ENCODE measurements around the gene PACRG.

PACRG gene

GRCh38 chr6:162753775-162754174 is 26.0 kb downstream of the PACRG start:
- FAIRE-seq: no peak
- TF ChIP-seq PAX5 (IDR thresholded peaks at IDR 0.05; ENCODE audit: insufficient read depth, low read length, severe bottlenecking) (no peak), POU2F2 (IDR thresholded peaks at IDR 0.05; ENCODE audit: low read depth, low read length) (no peak), TAF1 (IDR thresholded peaks at IDR 0.05; ENCODE audit: low read depth, low read length) (no peak), SPI1 (IDR thresholded peaks at IDR 0.05; ENCODE audit: low read depth, low read length) (no peak), POLR2AphosphoS5 (IDR thresholded peaks at IDR 0.05; ENCODE audit: low read depth, low read length) (no peak), POLR2A (IDR thresholded peaks at IDR 0.05; ENCODE audit: low read depth, low read length) (no peak)
- no peak for DNase-seq (ENCODE audit: insufficient read length, low spot score)

GRCh38 chr6:162770136-162770535 is 42.4 kb downstream of the PACRG start:
- DNase-seq (ENCODE audit: insufficient read length, low spot score) (no peak), FAIRE-seq (no peak)
- TF ChIP-seq POLR2AphosphoS5 (IDR thresholded peaks at IDR 0.05; ENCODE audit: low read depth, low read length): no peak
- TF ChIP-seq POU2F2 (IDR thresholded peaks at IDR 0.05; ENCODE audit: low read depth, low read length): no peak
- TF ChIP-seq TAF1 (IDR thresholded peaks at IDR 0.05; ENCODE audit: low read depth, low read length): no peak
- no peak for TF ChIP-seq POLR2A (IDR thresholded peaks at IDR 0.05; ENCODE audit: low read depth, low read length)
- TF ChIP-seq SPI1 (IDR thresholded peaks at IDR 0.05; ENCODE audit: low read depth, low read length): no peak
- no peak for TF ChIP-seq PAX5 (IDR thresholded peaks at IDR 0.05; ENCODE audit: insufficient read depth, low read length, severe bottlenecking)

GRCh38 chr6:162770955-162771354 is 43.2 kb downstream of the PACRG start:
- TF ChIP-seq TAF1 (IDR thresholded peaks at IDR 0.05; ENCODE audit: low read depth, low read length) (no peak), POU2F2 (IDR thresholded peaks at IDR 0.05; ENCODE audit: low read depth, low read length) (no peak), POLR2A (IDR thresholded peaks at IDR 0.05; ENCODE audit: low read depth, low read length) (no peak), POLR2AphosphoS5 (IDR thresholded peaks at IDR 0.05; ENCODE audit: low read depth, low read length) (no peak), SPI1 (IDR thresholded peaks at IDR 0.05; ENCODE audit: low read depth, low read length) (no peak), PAX5 (IDR thresholded peaks at IDR 0.05; ENCODE audit: insufficient read depth, low read length, severe bottlenecking) (no peak)
- FAIRE-seq (no peak), DNase-seq (ENCODE audit: insufficient read length, low spot score) (no peak)

- FAIRE-seq: no peak
- DNase-seq (ENCODE audit: insufficient read length, low spot score): no peak
- TF ChIP-seq POLR2AphosphoS5 (IDR thresholded peaks at IDR 0.05; ENCODE audit: low read depth, low read length) (no peak), POU2F2 (IDR thresholded peaks at IDR 0.05; ENCODE audit: low read depth, low read length) (no peak), PAX5 (IDR thresholded peaks at IDR 0.05; ENCODE audit: insufficient read depth, low read length, severe bottlenecking) (no peak), SPI1 (IDR thresholded peaks at IDR 0.05; ENCODE audit: low read depth, low read length) (no peak), POLR2A (IDR thresholded peaks at IDR 0.05; ENCODE audit: low read depth, low read length) (no peak), TAF1 (IDR thresholded peaks at IDR 0.05; ENCODE audit: low read depth, low read length) (no peak)
Observed at GRCh38 chr6:162772466-162772865, 44.7 kb downstream of the PACRG start.

GRCh38 chr6:162773996-162774395 is 46.2 kb downstream of the PACRG start:
- FAIRE-seq (no peak), DNase-seq (ENCODE audit: insufficient read length, low spot score) (no peak)
- TF ChIP-seq PAX5 (IDR thresholded peaks at IDR 0.05; ENCODE audit: insufficient read depth, low read length, severe bottlenecking) (no peak), POLR2AphosphoS5 (IDR thresholded peaks at IDR 0.05; ENCODE audit: low read depth, low read length) (no peak), SPI1 (IDR thresholded peaks at IDR 0.05; ENCODE audit: low read depth, low read length) (no peak), TAF1 (IDR thresholded peaks at IDR 0.05; ENCODE audit: low read depth, low read length) (no peak), POU2F2 (IDR thresholded peaks at IDR 0.05; ENCODE audit: low read depth, low read length) (no peak), POLR2A (IDR thresholded peaks at IDR 0.05; ENCODE audit: low read depth, low read length) (no peak)

GRCh38 chr6:162777091-162777490 is 49.3 kb downstream of the PACRG start:
- no peak for FAIRE-seq
- no peak for TF ChIP-seq SPI1 (IDR thresholded peaks at IDR 0.05; ENCODE audit: low read depth, low read length)
- TF ChIP-seq POLR2A (IDR thresholded peaks at IDR 0.05; ENCODE audit: low read depth, low read length): no peak
- TF ChIP-seq PAX5 (IDR thresholded peaks at IDR 0.05; ENCODE audit: insufficient read depth, low read length, severe bottlenecking): no peak
- no peak for TF ChIP-seq POU2F2 (IDR thresholded peaks at IDR 0.05; ENCODE audit: low read depth, low read length)
- TF ChIP-seq TAF1 (IDR thresholded peaks at IDR 0.05; ENCODE audit: low read depth, low read length): no peak
- TF ChIP-seq POLR2AphosphoS5 (IDR thresholded peaks at IDR 0.05; ENCODE audit: low read depth, low read length): no peak
- no peak for DNase-seq (ENCODE audit: insufficient read length, low spot score)

GRCh38 chr6:162778603-162779002 is 50.8 kb downstream of the PACRG start:
- no peak for DNase-seq (ENCODE audit: insufficient read length, low spot score)
- TF ChIP-seq POU2F2 (IDR thresholded peaks at IDR 0.05; ENCODE audit: low read depth, low read length): no peak
- TF ChIP-seq PAX5 (IDR thresholded peaks at IDR 0.05; ENCODE audit: insufficient read depth, low read length, severe bottlenecking): no peak
- no peak for TF ChIP-seq POLR2AphosphoS5 (IDR thresholded peaks at IDR 0.05; ENCODE audit: low read depth, low read length)
- TF ChIP-seq SPI1 (IDR thresholded peaks at IDR 0.05; ENCODE audit: low read depth, low read length): no peak
- TF ChIP-seq POLR2A (IDR thresholded peaks at IDR 0.05; ENCODE audit: low read depth, low read length): no peak
- no peak for FAIRE-seq

GRCh38 chr6:162785632-162786242 is 58.0 kb downstream of the PACRG start:
- TF ChIP-seq POLR2AphosphoS5 (IDR thresholded peaks at IDR 0.05; ENCODE audit: low read depth, low read length): no peak
- TF ChIP-seq POLR2A (IDR thresholded peaks at IDR 0.05; ENCODE audit: low read depth, low read length): no peak
- no peak for TF ChIP-seq SPI1 (IDR thresholded peaks at IDR 0.05; ENCODE audit: low read depth, low read length)
- no peak for TF ChIP-seq PAX5 (IDR thresholded peaks at IDR 0.05; ENCODE audit: insufficient read depth, low read length, severe bottlenecking)
- TF ChIP-seq POU2F2 (IDR thresholded peaks at IDR 0.05; ENCODE audit: low read depth, low read length): no peak
- no peak for TF ChIP-seq TAF1 (IDR thresholded peaks at IDR 0.05; ENCODE audit: low read depth, low read length)
- no peak for FAIRE-seq

GRCh38 chr6:162798546-162799266 is 70.9 kb downstream of the PACRG start:
- no peak for DNase-seq (ENCODE audit: insufficient read length, low spot score)
- no peak for TF ChIP-seq POU2F2 (IDR thresholded peaks at IDR 0.05; ENCODE audit: low read depth, low read length)
- no peak for TF ChIP-seq SPI1 (IDR thresholded peaks at IDR 0.05; ENCODE audit: low read depth, low read length)
- no peak for TF ChIP-seq POLR2AphosphoS5 (IDR thresholded peaks at IDR 0.05; ENCODE audit: low read depth, low read length)
- no peak for TF ChIP-seq POLR2A (IDR thresholded peaks at IDR 0.05; ENCODE audit: low read depth, low read length)
- TF ChIP-seq PAX5 (IDR thresholded peaks at IDR 0.05; ENCODE audit: insufficient read depth, low read length, severe bottlenecking): no peak
- TF ChIP-seq TAF1 (IDR thresholded peaks at IDR 0.05; ENCODE audit: low read depth, low read length): no peak
- FAIRE-seq: no peak

More at GRCh38 chr6:162785632-162786242, 58.0 kb downstream of the PACRG start:
- DNase-seq (ENCODE audit: insufficient read length, low spot score): no peak

Measured in GM12891 (cell line).